ENCODE measurements around the gene ARMH4. TPM values are rescaled to one million over a fixed set of nuclear protein-coding genes. Genes with fewer than 3 reads are reported as not detected.

ARMH4 gene
- total and polyA plus RNA-seq, 8 donors: 0.11 to 2.7 (median 0.86) TPM

DNA sequence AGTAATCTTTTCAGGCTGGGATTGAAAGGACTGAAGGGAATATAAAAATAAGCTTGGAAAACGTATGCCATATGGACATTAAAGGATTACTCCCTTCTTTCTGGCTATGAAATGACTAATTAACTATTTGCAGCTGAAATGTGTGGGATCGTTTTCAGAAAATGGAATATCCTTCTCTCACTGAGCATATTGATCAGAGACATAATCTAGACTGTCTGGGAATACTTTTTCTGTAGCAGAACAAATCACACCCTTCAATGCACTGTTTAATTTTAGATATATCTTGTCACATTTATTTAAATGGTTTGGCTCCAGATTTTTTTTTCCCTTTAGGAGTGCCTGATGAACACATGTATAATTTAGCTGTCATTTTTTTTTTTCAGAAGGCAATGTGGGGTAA is 37.2 kb upstream of the ARMH4 start:
- H3K27ac ChIP-seq: no peak overlapping the region
- H3K36me3 ChIP-seq: no peaks in the 10 kb centered on the region
- TF ChIP-seq, protein P1, sequence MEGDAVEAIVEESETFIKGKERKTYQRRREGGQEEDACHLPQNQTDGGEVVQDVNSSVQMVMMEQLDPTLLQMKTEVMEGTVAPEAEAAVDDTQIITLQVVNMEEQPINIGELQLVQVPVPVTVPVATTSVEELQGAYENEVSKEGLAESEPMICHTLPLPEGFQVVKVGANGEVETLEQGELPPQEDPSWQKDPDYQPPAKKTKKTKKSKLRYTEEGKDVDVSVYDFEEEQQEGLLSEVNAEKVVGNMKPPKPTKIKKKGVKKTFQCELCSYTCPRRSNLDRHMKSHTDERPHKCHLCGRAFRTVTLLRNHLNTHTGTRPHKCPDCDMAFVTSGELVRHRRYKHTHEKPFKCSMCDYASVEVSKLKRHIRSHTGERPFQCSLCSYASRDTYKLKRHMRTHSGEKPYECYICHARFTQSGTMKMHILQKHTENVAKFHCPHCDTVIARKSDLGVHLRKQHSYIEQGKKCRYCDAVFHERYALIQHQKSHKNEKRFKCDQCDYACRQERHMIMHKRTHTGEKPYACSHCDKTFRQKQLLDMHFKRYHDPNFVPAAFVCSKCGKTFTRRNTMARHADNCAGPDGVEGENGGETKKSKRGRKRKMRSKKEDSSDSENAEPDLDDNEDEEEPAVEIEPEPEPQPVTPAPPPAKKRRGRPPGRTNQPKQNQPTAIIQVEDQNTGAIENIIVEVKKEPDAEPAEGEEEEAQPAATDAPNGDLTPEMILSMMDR (IDR thresholded peaks at IDR 0.05): no peak
- H3K9me3 ChIP-seq: no peaks in the 10 kb centered on the region
- H3K4me3 ChIP-seq: no peak overlapping the region
- no peaks in the 10 kb centered on the region for H3K4me1 ChIP-seq
- WGBS, 2 donors: 49 to 64% methylated on average over 2 of the region's 2 CpGs
- ATAC-seq: no peak
- no peaks in the 10 kb centered on the region for H3K27me3 ChIP-seq
- DNase-seq: no peak
- no peak for FAIRE-seq
- intact Hi-C loops (cut with DNase I): no loop called here

GRCh38 chr14:58177125-58177524 is 25.1 kb upstream of the ARMH4 start:
- intact Hi-C loops (cut with DNase I): no loop called here
- no peak for ATAC-seq

GRCh38 chr14:58171090-58171489 is 19.1 kb upstream of the ARMH4 start:
- ATAC-seq (peak; percentile 97 to 98 (median 98)), FAIRE-seq (no peak), DNase-seq (peak; percentile 63 to 87 (median 70))
- Histone ChIP-seq H3K4me3 (no peak overlapping the region), H3K27me3 (no peaks in the 10 kb centered on the region), H3K9me3 (no peaks in the 10 kb centered on the region), H3K4me1 (no peaks in the 10 kb centered on the region), H3K27ac (no peak overlapping the region), H3K36me3 (no peaks in the 10 kb centered on the region)
- TF ChIP-seq, protein P1 (IDR thresholded peaks at IDR 0.05): no peak
- intact Hi-C loops (cut with DNase I): no loop called here
- 2 to 3% methylated on average over 6 of the region's 6 CpGs for WGBS, 2 donors

More at GRCh38 chr14:58177125-58177524, 25.1 kb upstream of the ARMH4 start:
- H3K27me3 ChIP-seq: no peaks in the 10 kb centered on the region
- FAIRE-seq: no peak
- TF ChIP-seq, protein P1 (IDR thresholded peaks at IDR 0.05): no peak
- no peaks in the 10 kb centered on the region for H3K4me1 ChIP-seq
- H3K36me3 ChIP-seq: no peaks in the 10 kb centered on the region
- H3K9me3 ChIP-seq: no peaks in the 10 kb centered on the region
- WGBS, 2 donors: 43 to 49% methylated on average over 5 of the region's 5 CpGs
- H3K27ac ChIP-seq: no peak overlapping the region
- no peak overlapping the region for H3K4me3 ChIP-seq
- no peak for DNase-seq

GRCh38 chr14:58167891-58168290 is 15.9 kb upstream of the ARMH4 start:
- WGBS, 2 donors: 61 to 73% methylated on average over 5 of the region's 5 CpGs
- no peak for DNase-seq
- intact Hi-C loops (cut with DNase I): loop anchor here in 1 of 3 donors (5.0 kb wide), 1 partner anchor 61 kb away; no protein-coding TSS in a partner anchor

DNA sequence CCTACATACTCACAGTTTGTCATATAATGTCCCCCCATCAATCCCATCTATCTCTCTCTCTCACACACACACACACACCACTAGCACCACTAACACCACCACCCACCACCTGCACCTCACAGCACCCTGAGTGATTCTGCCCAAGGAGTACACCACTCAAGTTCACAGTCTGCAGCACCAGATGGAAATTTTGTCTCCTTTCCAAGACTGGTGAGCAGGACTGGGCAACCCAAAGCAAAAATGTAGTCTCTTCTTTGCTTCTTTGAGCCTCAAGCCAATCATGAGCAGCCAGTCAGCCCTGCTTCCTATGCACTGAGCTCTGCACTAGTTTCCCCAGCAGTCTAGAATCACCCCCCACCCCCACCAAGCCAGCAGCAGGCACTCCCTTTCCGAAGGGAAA is 15.0 kb upstream of the ARMH4 start:
- no peak overlapping the region for H3K27ac ChIP-seq
- no peak for FAIRE-seq
- TF ChIP-seq, protein P1 (IDR thresholded peaks at IDR 0.05): no peak
- WGBS, 2 donors: 18 to 50% methylated on average over 1 of the region's 1 CpG
- H3K36me3 ChIP-seq: no peaks in the 10 kb centered on the region
- ATAC-seq: no peak
- H3K27me3 ChIP-seq: no peaks in the 10 kb centered on the region
- H3K4me3 ChIP-seq: no peak overlapping the region
- H3K4me1 ChIP-seq: no peaks in the 10 kb centered on the region
- H3K9me3 ChIP-seq: no peaks in the 10 kb centered on the region
- intact Hi-C loops (cut with DNase I): loop anchor here in 1 of 3 donors (5.0 kb wide), 1 partner anchor 60 kb away; no protein-coding TSS in a partner anchor
- no peak for DNase-seq

More at GRCh38 chr14:58167891-58168290, 15.9 kb upstream of the ARMH4 start:
- TF ChIP-seq, protein P1 (IDR thresholded peaks at IDR 0.05): no peak
- ATAC-seq (no peak), FAIRE-seq (no peak)
- Histone ChIP-seq H3K27me3 (no peaks in the 10 kb centered on the region), H3K36me3 (no peaks in the 10 kb centered on the region), H3K27ac (no peak overlapping the region), H3K4me3 (no peak overlapping the region), H3K9me3 (no peaks in the 10 kb centered on the region), H3K4me1 (no peaks in the 10 kb centered on the region)
